ENCODE results near the gene PLK3.

The PLK3 gene

GRCh38 chr1:44839576-44839975, 39.4 kb downstream of the PLK3 start:
- no peak for DNase-seq
- intact Hi-C loops (cut with DNase I): loop anchor here (10.0 kb wide), 2 partner anchors 165 to 465 kb away; no protein-coding TSS in a partner anchor

- intact Hi-C loops (cut with DNase I): no loop called here
- DNase-seq: peak in 19 of 42 donors; percentile 12 to 51 (median 26)
These were observed 42.3 kb downstream of the PLK3 start for GRCh38 chr1:44842486-44842861.

GRCh38 chr1:44842862-44843655, 42.9 kb downstream of the PLK3 start, which contains the start of gene PTCH2:
Gene PTCH2 (minus strand): TSS chr1:44843253. CDS start chr1:44842932, 321 bp downstream.
- intact Hi-C loops (cut with DNase I): no loop called here

DNA sequence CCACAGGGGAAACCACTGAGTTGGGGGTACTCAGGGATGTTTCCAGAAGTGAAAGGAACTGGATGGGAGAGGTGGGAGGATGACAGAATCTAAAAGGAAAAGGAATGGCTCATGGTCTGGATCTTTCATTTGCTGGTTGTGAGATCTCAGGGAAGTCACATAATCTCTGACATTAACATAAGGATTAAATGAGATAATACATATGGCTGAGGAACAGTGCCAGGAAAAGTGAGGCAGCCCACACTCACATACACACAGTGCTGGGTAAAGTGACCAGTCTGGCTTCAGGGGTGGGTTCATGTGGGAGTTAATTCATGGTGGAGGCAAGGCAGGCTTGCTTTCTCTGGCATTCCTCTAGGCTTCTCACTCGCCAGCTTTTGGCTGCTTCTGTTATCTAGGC, 46.8 kb downstream of the PLK3 start:
- intact Hi-C loops (cut with DNase I): no loop called here
- DNase-seq: no peak

More at GRCh38 chr1:44842862-44843655, 42.9 kb downstream of the PLK3 start, which contains the start of gene PTCH2:
- peak; percentile 21 to 82 (median 64) for DNase-seq

- intact Hi-C loops (cut with DNase I): no loop called here
These were observed 47.7 kb downstream of the PLK3 start for GRCh38 chr1:44847845-44848244.

DNA sequence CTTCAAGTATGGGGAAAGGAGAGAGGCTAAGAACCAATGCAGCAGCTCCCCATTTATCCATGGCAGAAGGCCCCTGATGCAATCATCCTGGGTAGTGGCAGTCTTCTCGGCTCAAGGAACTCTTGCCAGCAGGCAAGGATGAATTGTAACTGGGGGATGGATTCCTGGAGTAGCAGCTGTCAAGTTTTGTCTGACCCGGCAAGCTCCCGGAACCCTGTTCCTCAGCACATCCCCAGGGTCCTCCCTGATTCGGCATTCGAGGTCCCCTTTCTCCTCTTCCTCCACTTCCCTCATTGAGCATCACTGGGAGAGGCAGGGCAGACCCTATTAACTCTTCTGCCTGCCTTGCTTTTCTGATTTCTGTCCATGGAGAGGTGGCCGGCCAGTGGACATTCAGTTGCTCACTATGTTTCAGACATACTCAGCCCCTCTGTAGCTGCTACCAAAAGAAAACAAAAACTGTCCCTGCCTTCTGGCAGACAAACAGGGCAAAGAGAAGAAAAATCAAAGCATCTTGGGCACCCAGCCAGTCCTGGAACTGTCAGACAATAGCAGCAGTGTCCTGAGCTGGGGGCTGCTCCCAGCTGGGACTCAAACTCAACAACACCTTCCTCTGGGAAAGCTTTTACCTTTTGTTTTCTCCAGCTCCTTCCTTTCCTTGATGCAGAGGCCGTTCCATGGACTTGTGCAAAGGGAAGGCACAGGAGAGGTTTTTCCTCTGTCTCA, 48.4 kb downstream of the PLK3 start:
- DNase-seq: peak in 39 of 42 donors; percentile 29 to 80 (median 54)

More at GRCh38 chr1:44847845-44848244, 47.7 kb downstream of the PLK3 start:
- no peak for DNase-seq

GRCh38 chr1:44849575-44850132, 49.5 kb downstream of the PLK3 start:
- no peak for DNase-seq
- intact Hi-C loops (cut with DNase I): no loop called here

More for the DNA sequence above, 48.4 kb downstream of the PLK3 start:
- intact Hi-C loops (cut with DNase I): no loop called here

DNA sequence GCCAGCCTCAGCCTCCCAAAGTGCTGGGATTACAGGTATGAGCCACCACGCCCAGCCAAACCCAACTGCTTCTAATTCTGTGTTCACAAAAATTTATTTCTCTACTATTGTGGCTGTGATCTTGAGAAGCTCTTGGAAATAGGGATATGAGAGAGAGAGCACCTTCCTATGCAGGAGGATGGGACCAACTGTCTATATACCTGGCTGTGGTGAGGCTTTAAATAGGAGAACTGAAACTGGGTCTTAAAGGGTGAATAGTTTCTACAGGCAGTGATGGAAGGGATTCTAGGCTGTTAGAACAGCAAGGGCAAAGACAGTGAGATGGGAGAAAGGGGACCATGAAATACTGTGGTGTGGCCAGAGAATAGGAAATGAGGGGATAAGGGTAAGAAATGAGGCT, 51.1 kb downstream of the PLK3 start:
- intact Hi-C loops (cut with DNase I): no loop called here
- no peak for DNase-seq

DNA sequence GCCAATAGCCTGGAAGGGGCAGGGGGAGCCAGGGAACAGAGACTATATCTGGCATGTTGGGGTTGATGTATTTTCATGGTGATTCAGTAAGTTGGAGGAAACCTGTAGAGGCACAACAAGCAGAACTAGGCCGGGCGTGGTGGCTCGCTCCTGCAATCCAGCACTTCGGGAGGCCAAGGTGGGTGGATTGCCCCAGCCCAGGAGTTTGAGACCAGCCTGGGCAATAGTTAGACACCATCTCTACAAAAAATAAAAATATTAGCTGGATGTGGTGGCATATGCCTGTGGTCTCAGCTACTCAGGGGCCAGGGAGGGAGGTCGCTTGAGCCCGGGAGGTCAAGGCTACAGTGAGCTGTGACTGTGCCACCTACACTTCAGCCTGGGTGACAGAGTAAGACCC, 53.0 kb downstream of the PLK3 start:
- DNase-seq: no peak
- intact Hi-C loops (cut with DNase I): no loop called here

GRCh38 chr1:44854970-44855369, 54.8 kb downstream of the PLK3 start:
- peak in 4 of 42 donors; percentile 11 to 30 (median 24) for DNase-seq
- intact Hi-C loops (cut with DNase I): no loop called here
